NCI-H748 treated with DMSO at 0.1 percent for 48 hours (cell line): ENCODE results near the gene FRMD6.
"Not testable (repeated sequence)": the region's sequence is repeated elsewhere in the genome, so short reads cannot be mapped to it uniquely, and the experiment has no call there.

Source experiments
- DNase-seq: peaks from one replicate; lab custom pipeline; 2025; lab: John Stamatoyannopoulos, UW

The FRMD6 gene

GRCh38 chr14:51725061-51725460, 73.4 kb downstream of the FRMD6 start:
- DNase-seq = no peak

- DNase-seq = no peak
Measured at GRCh38 chr14:51726166-51726899, 74.6 kb downstream of the FRMD6 start.

- DNase-seq = no peak
Measured at GRCh38 chr14:51727526-51727925, 75.8 kb downstream of the FRMD6 start.

- DNase-seq = no peak
Measured at GRCh38 chr14:51730098-51730497, 78.4 kb downstream of the FRMD6 start.

- no peak for DNase-seq
Measured at GRCh38 chr14:51730684-51731083, 79.0 kb downstream of the FRMD6 start.

GRCh38 chr14:51732494-51733112, 80.9 kb downstream of the FRMD6 start:
- DNase-seq = no peak

- no peak for DNase-seq
Measured at GRCh38 chr14:51733147-51733546, 81.4 kb downstream of the FRMD6 start.

- no peak for DNase-seq
Measured at GRCh38 chr14:51735851-51736250, 84.1 kb downstream of the FRMD6 start.

- no peak for DNase-seq
Measured at GRCh38 chr14:51738754-51739153, 87.0 kb downstream of the FRMD6 start.

GRCh38 chr14:51743588-51744000, 91.9 kb downstream of the FRMD6 start:
- DNase-seq = no peak

- no peak for DNase-seq
Measured at GRCh38 chr14:51744372-51745130, 92.8 kb downstream of the FRMD6 start.

GRCh38 chr14:51746823-51747222, 95.1 kb downstream of the FRMD6 start:
- DNase-seq = not testable (repeated sequence)

GRCh38 chr14:51750542-51750941, 98.8 kb downstream of the FRMD6 start:
- DNase-seq = no peak

- DNase-seq = not testable (repeated sequence)
Measured at GRCh38 chr14:51751611-51752345, 100.1 kb downstream of the FRMD6 start.

- not testable (repeated sequence) for DNase-seq
Measured at GRCh38 chr14:51757756-51758155, 106.0 kb downstream of the FRMD6 start.

GRCh38 chr14:51759950-51760349, 108.2 kb downstream of the FRMD6 start:
- DNase-seq = no peak

- DNase-seq = not testable (repeated sequence)
Measured at GRCh38 chr14:51765726-51766125, 114.0 kb downstream of the FRMD6 start.

- not testable (repeated sequence) for DNase-seq
Measured at GRCh38 chr14:51766586-51766985, 114.9 kb downstream of the FRMD6 start.

GRCh38 chr14:51769261-51769660, 117.6 kb downstream of the FRMD6 start:
- DNase-seq = not testable (repeated sequence)

- no peak for DNase-seq
Measured at GRCh38 chr14:51774209-51774608, 122.5 kb downstream of the FRMD6 start.

GRCh38 chr14:51776102-51776894, 124.6 kb downstream of the FRMD6 start:
- no peak for DNase-seq
